ENCODE results near the gene MAGI3. TPM values are rescaled to one million over a fixed set of nuclear protein-coding genes. Genes with fewer than 3 reads are reported as not detected.
"Not testable (repeated sequence)": the region's sequence is repeated elsewhere in the genome, so short reads cannot be mapped to it uniquely, and the experiment has no call there.

MAGI3 gene
- total RNA-seq, 1 donor = 7.2 TPM

DNA sequence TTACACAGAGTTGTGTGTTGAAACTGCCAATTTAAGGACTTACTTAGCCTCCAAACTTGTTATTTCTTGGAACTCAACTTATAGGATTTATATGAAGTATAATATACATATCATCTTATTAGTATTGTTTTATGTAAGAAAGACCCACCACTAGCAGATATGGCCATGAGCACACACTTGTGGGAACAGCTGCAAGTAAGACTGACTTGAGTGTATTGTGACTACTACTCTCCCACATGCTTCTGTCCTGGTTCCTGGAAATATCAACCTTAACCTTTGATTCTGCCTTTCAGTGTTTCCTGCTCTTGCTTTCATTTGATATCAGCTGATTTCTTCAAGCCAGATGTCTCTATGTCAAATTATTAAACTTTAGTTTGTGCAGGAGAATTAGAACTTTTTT, 175.3 kb downstream of the MAGI3 start:
- H3K4me3 ChIP-seq (ENCODE audit: insufficient read depth, low read length) = no peak overlapping the region
- no peaks in the 10 kb centered on the region for H4K20me1 ChIP-seq (ENCODE audit: insufficient read depth, low read length)
- no peaks in the 10 kb centered on the region for H3K79me2 ChIP-seq (ENCODE audit: insufficient read depth, low read length)
- no peak overlapping the region for H3K27ac ChIP-seq (ENCODE audit: low read depth, low read length)
- no peaks in the 10 kb centered on the region for H3K27me3 ChIP-seq (ENCODE audit: insufficient read depth, low read length)
- TF ChIP-seq, protein P1, sequence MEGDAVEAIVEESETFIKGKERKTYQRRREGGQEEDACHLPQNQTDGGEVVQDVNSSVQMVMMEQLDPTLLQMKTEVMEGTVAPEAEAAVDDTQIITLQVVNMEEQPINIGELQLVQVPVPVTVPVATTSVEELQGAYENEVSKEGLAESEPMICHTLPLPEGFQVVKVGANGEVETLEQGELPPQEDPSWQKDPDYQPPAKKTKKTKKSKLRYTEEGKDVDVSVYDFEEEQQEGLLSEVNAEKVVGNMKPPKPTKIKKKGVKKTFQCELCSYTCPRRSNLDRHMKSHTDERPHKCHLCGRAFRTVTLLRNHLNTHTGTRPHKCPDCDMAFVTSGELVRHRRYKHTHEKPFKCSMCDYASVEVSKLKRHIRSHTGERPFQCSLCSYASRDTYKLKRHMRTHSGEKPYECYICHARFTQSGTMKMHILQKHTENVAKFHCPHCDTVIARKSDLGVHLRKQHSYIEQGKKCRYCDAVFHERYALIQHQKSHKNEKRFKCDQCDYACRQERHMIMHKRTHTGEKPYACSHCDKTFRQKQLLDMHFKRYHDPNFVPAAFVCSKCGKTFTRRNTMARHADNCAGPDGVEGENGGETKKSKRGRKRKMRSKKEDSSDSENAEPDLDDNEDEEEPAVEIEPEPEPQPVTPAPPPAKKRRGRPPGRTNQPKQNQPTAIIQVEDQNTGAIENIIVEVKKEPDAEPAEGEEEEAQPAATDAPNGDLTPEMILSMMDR (IDR thresholded peaks at IDR 0.05; ENCODE audit: extremely low read depth, low read depth, low read length) = no peak
- no peak for DNase-seq (ENCODE audit: insufficient read length, low spot score, missing footprints)
- H3K36me3 ChIP-seq (ENCODE audit: insufficient read depth, low read length) = no peaks in the 10 kb centered on the region
- H3K4me1 ChIP-seq (ENCODE audit: insufficient read depth, low read length) = no peaks in the 10 kb centered on the region
- H3K9me3 ChIP-seq (ENCODE audit: low read depth, low read length) = no peaks in the 10 kb centered on the region
- no peak overlapping the region for H3K4me2 ChIP-seq (ENCODE audit: insufficient read depth, low read length)
- no peak overlapping the region for H2AFZ ChIP-seq (ENCODE audit: low read length)

DNA sequence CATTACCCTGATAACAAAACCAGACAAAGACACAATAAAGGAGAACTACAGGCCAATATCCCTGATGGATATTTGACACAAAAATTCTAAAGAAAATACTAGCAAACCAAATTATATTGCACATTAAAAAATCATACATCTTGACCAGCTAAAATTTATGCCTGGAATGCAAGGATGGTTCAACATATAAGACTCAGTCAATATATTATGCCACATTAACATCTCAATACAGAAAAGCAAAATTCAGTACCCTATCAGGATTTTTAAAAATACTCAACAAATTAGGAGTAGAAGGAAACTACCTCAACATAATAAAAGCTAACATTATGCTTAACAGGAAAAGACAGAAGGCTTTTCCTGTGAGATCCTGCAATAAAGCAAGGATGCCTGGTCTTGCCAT, 177.1 kb downstream of the MAGI3 start:
- Histone ChIP-seq H3K79me2 (ENCODE audit: insufficient read depth, low read length) (no peaks in the 10 kb centered on the region), H3K4me2 (ENCODE audit: insufficient read depth, low read length) (no peak overlapping the region), H2AFZ (ENCODE audit: low read length) (no peak overlapping the region), H3K4me1 (ENCODE audit: insufficient read depth, low read length) (no peaks in the 10 kb centered on the region), H4K20me1 (ENCODE audit: insufficient read depth, low read length) (no peaks in the 10 kb centered on the region), H3K36me3 (ENCODE audit: insufficient read depth, low read length) (no peaks in the 10 kb centered on the region), H3K4me3 (ENCODE audit: insufficient read depth, low read length) (no peak overlapping the region), H3K27me3 (ENCODE audit: insufficient read depth, low read length) (no peaks in the 10 kb centered on the region), H3K27ac (ENCODE audit: low read depth, low read length) (no peak overlapping the region), H3K9me3 (ENCODE audit: low read depth, low read length) (no peaks in the 10 kb centered on the region)
- DNase-seq (ENCODE audit: insufficient read length, low spot score, missing footprints) = no peak
- TF ChIP-seq, protein P1 (IDR thresholded peaks at IDR 0.05; ENCODE audit: extremely low read depth, low read depth, low read length) = no peak

DNA sequence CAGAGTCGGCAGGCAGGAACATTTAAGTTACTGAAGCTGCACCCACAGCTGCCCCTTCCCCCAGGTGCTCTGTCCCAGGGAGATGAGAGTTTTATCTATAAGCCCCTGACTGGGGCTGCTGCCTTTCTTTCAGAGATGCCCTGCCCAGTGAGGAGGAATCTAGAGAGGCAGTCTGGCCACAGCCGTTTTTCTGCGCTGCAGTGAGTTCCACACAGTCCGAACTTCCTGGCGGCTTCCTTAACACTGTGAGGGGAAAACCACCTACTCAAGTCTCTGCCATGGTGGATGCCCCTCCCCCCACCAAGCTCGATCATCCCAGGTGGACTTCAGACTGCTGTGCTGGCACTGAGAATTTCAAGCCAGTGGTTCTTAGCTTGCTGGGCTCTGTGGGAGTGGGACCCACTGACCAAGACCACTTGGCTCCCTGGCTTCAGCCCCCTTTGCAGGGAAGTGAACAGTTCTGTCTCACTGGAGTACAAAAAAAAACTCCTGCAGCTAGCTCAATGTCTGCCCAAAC, 185.5 kb downstream of the MAGI3 start:
- not testable (repeated sequence) for H3K4me1 ChIP-seq (ENCODE audit: insufficient read depth, low read length); H3K4me3 ChIP-seq (ENCODE audit: insufficient read depth, low read length); H3K27ac ChIP-seq (ENCODE audit: low read depth, low read length); H3K79me2 ChIP-seq (ENCODE audit: insufficient read depth, low read length); H3K4me2 ChIP-seq (ENCODE audit: insufficient read depth, low read length); H3K27me3 ChIP-seq (ENCODE audit: insufficient read depth, low read length); H3K9me3 ChIP-seq (ENCODE audit: low read depth, low read length); H4K20me1 ChIP-seq (ENCODE audit: insufficient read depth, low read length); DNase-seq (ENCODE audit: insufficient read length, low spot score, missing footprints); H2AFZ ChIP-seq (ENCODE audit: low read length); H3K36me3 ChIP-seq (ENCODE audit: insufficient read depth, low read length)

DNA sequence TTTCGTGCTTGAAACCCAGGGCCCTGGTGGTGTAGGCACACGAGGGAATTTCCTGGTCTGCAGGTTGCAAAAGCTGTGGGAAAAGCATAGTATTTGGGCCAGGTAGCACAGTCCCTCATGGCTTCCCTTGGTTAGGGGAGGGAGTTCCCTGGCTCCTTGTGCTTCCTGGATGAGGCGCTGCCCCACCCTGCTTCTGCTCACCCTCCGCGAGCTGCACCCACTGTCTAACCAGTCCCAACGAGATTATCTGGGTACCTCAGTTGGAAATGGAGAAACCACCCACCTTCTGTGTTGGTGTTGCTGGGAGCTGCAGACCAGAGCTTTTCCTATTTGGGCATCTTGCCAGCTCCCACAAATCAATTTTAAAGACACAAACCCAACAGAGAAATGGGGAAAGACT, 186.0 kb downstream of the MAGI3 start:
- TF ChIP-seq, protein P1 (IDR thresholded peaks at IDR 0.05; ENCODE audit: extremely low read depth, low read depth, low read length) = no peak
- no peaks in the 10 kb centered on the region for H3K9me3 ChIP-seq (ENCODE audit: low read depth, low read length)

More for the DNA sequence above, 186.0 kb downstream of the MAGI3 start:
- Histone ChIP-seq H3K36me3 (ENCODE audit: insufficient read depth, low read length) (no peaks in the 10 kb centered on the region), H3K4me2 (ENCODE audit: insufficient read depth, low read length) (no peak overlapping the region), H3K4me3 (ENCODE audit: insufficient read depth, low read length) (no peak overlapping the region), H2AFZ (ENCODE audit: low read length) (no peak overlapping the region), H3K79me2 (ENCODE audit: insufficient read depth, low read length) (no peaks in the 10 kb centered on the region), H3K27me3 (ENCODE audit: insufficient read depth, low read length) (no peaks in the 10 kb centered on the region), H3K4me1 (ENCODE audit: insufficient read depth, low read length) (no peaks in the 10 kb centered on the region), H3K27ac (ENCODE audit: low read depth, low read length) (no peak overlapping the region), H4K20me1 (ENCODE audit: insufficient read depth, low read length) (no peaks in the 10 kb centered on the region)
- DNase-seq (ENCODE audit: insufficient read length, low spot score, missing footprints) = no peak

All from osteoblast (primary cell).